Measurements from ENCODE around the gene WDFY2.

- TF ChIP-seq CTCF (IDR thresholded peaks at IDR 0.05; ENCODE audit: low read depth, low read length), result no peak
- TF ChIP-seq POLR2A (IDR thresholded peaks at IDR 0.05; ENCODE audit: extremely low read depth, insufficient read length), result no peak
Observed at GRCh38 chr13:51579676-51580075, 4.6 kb upstream of the WDFY2 start.

Measured in NB4 (cell line).